A549 (cell line): Measurements from ENCODE around the gene TAF11L14. TPM values are rescaled to one million over a fixed set of nuclear protein-coding genes. Genes with fewer than 3 reads are reported as not detected.
"Not testable (repeated sequence)": the region's sequence is repeated elsewhere in the genome, so short reads cannot be mapped to it uniquely, and the experiment has no call there.

Source experiments
- ATAC-seq, 2 experiments: fragments of 200-7000 bp in 1 of 2; fragments of >200 bp in 1 of 2; cut with Nextera tagmentation in 1 of 2; cut with Tn5 transposase in 1 of 2; 3 replicates each; pipeline versions ENCODE4 v1.8.0 to v1.9.1; 2018 to 2020; ENCODE audit warnings: mild to moderate bottlenecking in 1 of 2, moderate library complexity in 1 of 2
- CTCF ChIA-PET: fragments of 300-600 bp; sonication (Branson Sonifier 250); formaldehyde crosslinking; extraction: SDS; loops from one replicate; lab custom pipeline; 2021; ENCODE audit warnings: antibody characterized with exemption, inconsistent platforms; lab: Yijun Ruan, JAX
- POLR2A ChIA-PET: fragments of 350-600 bp; formaldehyde crosslinking; extraction: SDS; loops from one replicate; lab custom pipeline; 2021; ENCODE audit warnings: antibody characterized with exemption, inconsistent platforms; lab: Yijun Ruan, JAX
- DNase-seq, 2 experiments: peaks; one replicate each; pipeline versions ENCODE4 v3.0.0 to v3.0.0-alpha.2; 2011 to 2016; ENCODE audit warnings: low read depth in 1 of 2, low spot score in 1 of 2
- FAIRE-seq: peaks from 2 replicates; lab custom pipeline; 2011; peaks lifted over from hg19 to GRCh38; lab: Jason Lieb, UNC
- H3K27ac ChIP-seq, 2 experiments: fragments of >200 bp; sonication (Bioruptor Twin); formaldehyde crosslinking; 3 replicates each; pipeline ENCODE4 v1.5.1; 2016 to 2017
- H3K4me1 ChIP-seq: fragments of >200 bp; sonication (Bioruptor Twin); formaldehyde crosslinking; 3 replicates; pipeline ENCODE4 v1.6.1; 2016
- H3K4me2 ChIP-seq: fragments of >200 bp; sonication (Bioruptor Twin); formaldehyde crosslinking; 3 replicates; pipeline ENCODE4 v1.6.1; 2016
- H3K4me3 ChIP-seq: fragments of >200 bp; sonication (Bioruptor Twin); formaldehyde crosslinking; 3 replicates; pipeline ENCODE4 v1.5.1; 2016
- H3K9me3 ChIP-seq: fragments of >200 bp; sonication (Bioruptor Twin); formaldehyde crosslinking; 3 replicates; pipeline ENCODE4 v1.6.1; 2016
- BCL3 ChIP-seq: fragments of >200 bp; sonication (Bioruptor Twin); formaldehyde crosslinking; IDR thresholded peaks from 3 replicates; pipeline ENCODE4 v1.6.1; 2016
- CBX2 ChIP-seq: fragments of 200-600 bp; sonication (generic); IDR thresholded peaks from 2 replicates; pipeline ENCODE4 v1.6.1; 2016; ENCODE audit warnings: low read depth, mild to moderate bottlenecking, borderline replicate concordance
- CBX8 ChIP-seq: fragments of 200-600 bp; sonication (generic); IDR thresholded peaks from 2 replicates; pipeline ENCODE4 v1.6.1; 2016
- CHD4 ChIP-seq: fragments of 200-600 bp; sonication (generic); IDR thresholded peaks from 2 replicates; pipeline ENCODE4 v1.6.1; 2016; ENCODE audit warnings: antibody characterized with exemption, mild to moderate bottlenecking, borderline replicate concordance
- CTCF ChIP-seq: fragments of >200 bp; sonication (Bioruptor Twin); formaldehyde crosslinking; IDR thresholded peaks from 3 replicates; pipeline ENCODE4 v1.5.1; 2016
- EHMT2 ChIP-seq: fragments of 200-600 bp; sonication (generic); IDR thresholded peaks from 2 replicates; pipeline ENCODE4 v1.6.1; 2016; ENCODE audit warnings: antibody characterized with exemption, low read depth, mild to moderate bottlenecking, moderate library complexity
- EP300 ChIP-seq, 2 experiments: fragments of >200 bp; sonication (Bioruptor Twin); formaldehyde crosslinking; IDR thresholded peaks; 2 replicates in 1 of 2; 3 replicates in 1 of 2; pipeline ENCODE4 v1.6.1; 2016 to 2017
- FOSL2 ChIP-seq, 2 experiments: fragments of 450-650 bp in 1 of 2; fragments of >200 bp in 1 of 2; sonication (Bioruptor Twin) in 1 of 2; formaldehyde crosslinking; IDR thresholded peaks; 2 replicates each; pipeline versions ENCODE4 v1.5.0 to v1.6.1; 2016 to 2020; ENCODE audit warnings: mild to moderate bottlenecking in 1 of 2, moderate library complexity in 1 of 2
- HES2 ChIP-seq: fragments of >200 bp; sonication (Bioruptor Twin); formaldehyde crosslinking; IDR thresholded peaks from 2 replicates; pipeline ENCODE4 v1.6.1; 2016
- HEYL ChIP-seq: fragments of 250-450 bp; sonication (Bioruptor Pico); IDR thresholded peaks from 2 replicates; pipeline ENCODE4 v1.8.0; 2021; ENCODE audit warnings: mild to moderate bottlenecking, moderate library complexity
- HMGXB4 ChIP-seq: fragments of 250-450 bp; sonication (Bioruptor Pico); IDR thresholded peaks from 2 replicates; pipeline ENCODE4 v1.5.0; 2021; ENCODE audit warnings: mild to moderate bottlenecking, moderate library complexity, borderline replicate concordance
- NFE2L2 ChIP-seq: fragments of 150-350 bp; conservative IDR thresholded peaks from 2 replicates; pipeline ENCODE4 v1.6.1; 2014; ENCODE audit warnings: low read length
- PHF8 ChIP-seq: fragments of 200-600 bp; sonication (generic); IDR thresholded peaks from 2 replicates; pipeline ENCODE4 v1.6.1; 2016; ENCODE audit warnings: low read depth, mild to moderate bottlenecking, antibody characterized with exemption, moderate library complexity, borderline replicate concordance
- POLR2A ChIP-seq: IDR thresholded peaks from 2 replicates; pipeline ENCODE4 v1.6.1; 2012; ENCODE audit warnings: mild to moderate bottlenecking, low read length
- RARB ChIP-seq: fragments of 250-450 bp; sonication (Bioruptor Pico); IDR thresholded peaks from 2 replicates; pipeline ENCODE4 v1.8.0; 2021; ENCODE audit warnings: mild to moderate bottlenecking, moderate library complexity
- RCOR1 ChIP-seq: fragments of 150-350 bp; IDR thresholded peaks from 2 replicates; pipeline ENCODE4 v1.6.1; 2014; ENCODE audit warnings: antibody characterized with exemption, low read length, low read depth
- REST ChIP-seq: fragments of 200-600 bp; sonication (generic); IDR thresholded peaks from 2 replicates; pipeline ENCODE4 v1.6.1; 2016; ENCODE audit warnings: antibody characterized with exemption, mild to moderate bottlenecking, moderate library complexity
- TFCP2L1 ChIP-seq: fragments of 250-450 bp; sonication (Bioruptor Pico); IDR thresholded peaks from 2 replicates; pipeline ENCODE4 v1.5.0; 2021; ENCODE audit warnings: mild to moderate bottlenecking
- TP53 ChIP-seq: fragments of 250-450 bp; sonication (Bioruptor Pico); IDR thresholded peaks from 2 replicates; pipeline ENCODE4 v1.5.0; 2021; ENCODE audit warnings: mild to moderate bottlenecking, moderate library complexity
- ZFP36 ChIP-seq: fragments of 450-650 bp; IDR thresholded peaks from 2 replicates; pipeline ENCODE4 v1.6.1; 2014; ENCODE audit warnings: borderline replicate concordance; ENCODE audit not compliant: partially characterized antibody
- ZSCAN20 ChIP-seq: fragments of 250-450 bp; sonication (Bioruptor Pico); IDR thresholded peaks from 2 replicates; pipeline ENCODE4 v1.8.0; 2022; ENCODE audit warnings: mild to moderate bottlenecking, moderate library complexity
- WGBS: methylation state at CpG from one replicate; pipeline ENCODE4 v1.1.6; 2017; ENCODE audit errors: missing lambda C conversion rate; 5-methylcytosine and 5-hydroxymethylcytosine counted together
- polyA plus RNA-seq, 4 experiments: library from polyadenylated mRNA; depleted of rRNA in 3 of 4; stranded (reverse); fragments of >200 nt; fragmentation: RNase III in 1 of 4; extraction: RNeasy Plus Mini Kit Qiagen cat#74134 plus additional on column Dnase treatment in 1 of 4; gene quantifications; 2 replicates in 3 of 4; 3 replicates in 1 of 4; pipeline ENCODE4 v1.2.3, GENCODE V29; 2011 to 2017
- TF ChIP-seq, protein P1 (sequence below): fragments of 250-450 bp; sonication (Bioruptor Pico); IDR thresholded peaks from 2 replicates; pipeline ENCODE4 v1.5.0; 2020; ENCODE audit warnings: low read depth, mild to moderate bottlenecking, moderate library complexity

The TAF11L14 gene
- polyA plus RNA-seq, 2 of the 4 experiments (the other 2 are of a cell fraction) = 0.14 TPM; not detected in 1

DNA sequence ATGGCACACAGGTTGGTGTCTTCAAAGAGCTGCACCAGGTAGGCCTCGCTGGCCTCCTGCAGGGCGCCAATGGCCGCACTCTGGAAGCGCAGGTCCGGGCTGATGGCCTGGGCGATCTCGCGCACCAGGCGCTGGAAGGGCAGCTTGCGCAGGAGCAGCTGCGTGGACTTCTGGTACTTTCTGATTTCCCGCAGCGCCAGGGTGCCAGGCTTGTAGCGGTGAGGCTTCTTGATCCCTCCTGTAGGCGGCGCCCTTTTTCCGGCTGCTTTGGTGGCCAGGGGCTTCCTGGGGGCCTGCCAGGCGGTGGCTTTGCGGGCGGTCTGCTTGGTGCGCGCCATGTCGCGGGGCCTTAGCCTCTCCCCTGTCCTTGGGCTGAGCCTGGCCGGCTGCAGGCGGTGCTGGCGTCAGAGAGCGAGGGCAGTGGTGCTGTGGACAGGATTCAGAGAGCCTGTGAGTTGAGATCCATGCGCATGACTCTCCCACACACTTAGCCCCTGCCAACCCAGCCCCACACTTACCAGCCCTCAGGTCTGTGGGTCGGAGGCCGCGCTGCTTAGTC is 21.0 kb downstream of the TAF11L14 start:
- H3K27ac ChIP-seq, H3K4me3 ChIP-seq, DNase-seq, H3K9me3 ChIP-seq, ATAC-seq, CTCF ChIA-PET, FAIRE-seq, H3K4me1 ChIP-seq, H3K4me2 ChIP-seq, POLR2A ChIA-PET: not testable (repeated sequence)
- WGBS = 91% methylated on average over 12 of the region's 32 CpGs

DNA sequence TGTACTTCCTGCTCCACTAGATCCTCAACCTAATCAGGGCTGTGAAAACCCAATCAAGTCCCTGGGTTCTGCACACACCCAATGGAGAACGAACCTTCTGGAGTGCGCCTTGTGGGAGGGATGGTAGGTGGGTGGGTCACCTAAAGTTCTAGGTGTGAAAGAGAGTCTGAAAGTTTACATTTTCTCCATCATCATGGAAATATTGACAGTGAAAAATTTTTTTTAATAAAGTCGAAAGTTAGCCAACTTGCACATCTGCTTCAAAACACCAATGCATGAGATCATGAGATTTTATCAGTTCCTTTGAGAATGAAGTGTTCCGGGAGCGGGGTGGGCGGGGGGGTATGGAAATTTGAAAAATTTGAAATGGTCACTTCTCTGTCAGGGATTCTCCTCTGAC is 21.7 kb downstream of the TAF11L14 start:
- ChIA-PET CTCF (no interaction called here), POLR2A (no interaction called here)
- ATAC-seq = no peak
- Histone ChIP-seq H3K27ac (no peak overlapping the region), H3K4me3 (no peak overlapping the region), H3K9me3 (peaks cover under 1% of the 10 kb centered on the region; the same call in 1 of the 3 replicates), H3K4me1 (no peaks in the 10 kb centered on the region), H3K4me2 (no peak overlapping the region)
- 73% methylated on average over 5 of the region's 6 CpGs for WGBS
- no peak for DNase-seq
- no peak for TF ChIP-seq POLR2A
- TF ChIP-seq HES2 = no peak
- TF ChIP-seq EP300 (IDR thresholded peaks at IDR 0.05) = no peak
- TF ChIP-seq NFE2L2 = no peak
- no peak for TF ChIP-seq RCOR1
- no peak for TF ChIP-seq CHD4
- TF ChIP-seq ZSCAN20 (CRISPR knock-in tag) = no peak
- no peak for TF ChIP-seq CBX2
- TF ChIP-seq TFCP2L1 (CRISPR knock-in tag) = no peak
- FAIRE-seq = no peak

DNA sequence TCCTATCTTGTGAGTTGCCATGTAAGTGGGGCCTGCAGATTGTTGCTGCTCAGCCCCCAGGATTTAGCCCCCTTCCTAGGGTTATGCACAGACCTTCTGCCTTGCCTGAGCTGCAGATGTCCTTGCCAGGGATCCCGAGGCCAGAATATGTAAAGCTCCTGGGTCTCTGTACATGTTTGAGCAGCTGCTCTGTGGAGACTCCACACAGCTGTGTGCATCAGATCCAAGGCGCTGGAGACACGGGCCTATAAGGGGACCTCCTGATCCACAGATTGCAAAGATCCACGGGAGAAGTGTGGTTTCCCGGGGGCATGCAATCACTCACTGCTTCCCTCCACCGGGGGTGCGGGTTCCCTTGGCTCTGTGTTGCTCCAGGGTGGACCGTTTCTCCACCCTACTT is 28.9 kb downstream of the TAF11L14 start:
- ATAC-seq = no peak
- TF ChIP-seq ZFP36 (no peak), EHMT2 (no peak), FOSL2 (IDR thresholded peaks at IDR 0.05) (no peak), FOSL2 (CRISPR knock-in tag; IDR thresholded peaks at IDR 0.05) (no peak), RCOR1 (no peak), RARB (no peak), BCL3 (no peak), ZSCAN20 (CRISPR knock-in tag) (no peak), HEYL (CRISPR knock-in tag) (no peak), CBX8 (no peak), REST (no peak), CTCF (no peak), HMGXB4 (no peak), TP53 (CRISPR knock-in tag) (no peak), PHF8 (no peak)
- TF ChIP-seq, protein P1, sequence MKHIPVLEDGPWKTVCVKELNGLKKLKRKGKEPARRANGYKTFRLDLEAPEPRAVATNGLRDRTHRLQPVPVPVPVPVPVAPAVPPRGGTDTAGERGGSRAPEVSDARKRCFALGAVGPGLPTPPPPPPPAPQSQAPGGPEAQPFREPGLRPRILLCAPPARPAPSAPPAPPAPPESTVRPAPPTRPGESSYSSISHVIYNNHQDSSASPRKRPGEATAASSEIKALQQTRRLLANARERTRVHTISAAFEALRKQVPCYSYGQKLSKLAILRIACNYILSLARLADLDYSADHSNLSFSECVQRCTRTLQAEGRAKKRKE (CRISPR knock-in tag) = no peak

More for the DNA sequence above, 28.9 kb downstream of the TAF11L14 start:
- Histone ChIP-seq H3K9me3 (peaks cover 4% of the 10 kb centered on the region; the same call in 1 of the 3 replicates), H3K4me2 (no peak overlapping the region), H3K27ac (no peak overlapping the region), H3K4me3 (no peak overlapping the region), H3K4me1 (no peaks in the 10 kb centered on the region)
- FAIRE-seq (no peak), DNase-seq (no peak)
- 76% methylated on average over 8 of the region's 8 CpGs for WGBS
- POLR2A ChIA-PET = no interaction called here
- CTCF ChIA-PET = no interaction called here
